IPS DF 4.7 (cell line): ENCODE data around the gene SCN8A.

Experiments
- DNase-seq: peaks from one replicate; pipeline ENCODE4 v3.0.0-alpha.2; 2013; ENCODE audit warnings: low spot score; ENCODE audit errors: extremely low read depth

The SCN8A gene

DNA sequence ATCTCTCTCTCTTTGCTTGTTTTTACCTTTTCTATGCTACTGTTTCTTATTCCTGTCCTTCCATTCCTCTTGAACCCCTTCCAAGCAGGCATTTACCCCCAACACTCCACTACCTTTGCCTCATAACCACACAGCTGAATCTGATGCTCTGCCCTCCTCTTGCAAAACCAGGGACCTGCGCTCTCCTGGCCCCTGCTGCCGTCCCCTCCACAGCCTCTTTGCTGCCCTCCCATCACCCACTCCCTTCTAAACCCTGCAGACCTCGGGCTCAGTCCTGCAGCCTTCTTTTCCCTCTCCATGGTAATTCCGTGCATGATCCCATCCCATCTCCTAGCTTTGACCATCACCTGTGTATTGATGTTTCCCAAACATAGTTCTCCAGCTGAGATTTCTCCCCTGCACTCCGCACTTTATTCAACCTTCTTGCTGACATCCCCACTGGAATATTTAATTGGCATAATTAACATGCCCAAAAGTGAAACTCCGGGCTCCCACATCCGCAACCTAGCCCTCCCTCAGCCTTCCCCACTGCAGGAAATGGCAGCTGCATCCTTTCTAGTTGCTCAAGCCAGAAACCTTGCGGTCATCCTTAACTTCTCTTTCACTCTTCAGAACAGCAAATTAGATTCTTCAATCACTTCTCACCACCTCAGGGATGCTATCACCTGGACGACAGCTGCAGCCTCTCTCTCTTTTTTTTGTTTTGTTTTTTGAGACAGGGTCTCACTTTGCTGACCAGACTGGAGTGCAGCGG, 241.5 kb downstream of the SCN8A start:
- DNase-seq: no peak

DNA sequence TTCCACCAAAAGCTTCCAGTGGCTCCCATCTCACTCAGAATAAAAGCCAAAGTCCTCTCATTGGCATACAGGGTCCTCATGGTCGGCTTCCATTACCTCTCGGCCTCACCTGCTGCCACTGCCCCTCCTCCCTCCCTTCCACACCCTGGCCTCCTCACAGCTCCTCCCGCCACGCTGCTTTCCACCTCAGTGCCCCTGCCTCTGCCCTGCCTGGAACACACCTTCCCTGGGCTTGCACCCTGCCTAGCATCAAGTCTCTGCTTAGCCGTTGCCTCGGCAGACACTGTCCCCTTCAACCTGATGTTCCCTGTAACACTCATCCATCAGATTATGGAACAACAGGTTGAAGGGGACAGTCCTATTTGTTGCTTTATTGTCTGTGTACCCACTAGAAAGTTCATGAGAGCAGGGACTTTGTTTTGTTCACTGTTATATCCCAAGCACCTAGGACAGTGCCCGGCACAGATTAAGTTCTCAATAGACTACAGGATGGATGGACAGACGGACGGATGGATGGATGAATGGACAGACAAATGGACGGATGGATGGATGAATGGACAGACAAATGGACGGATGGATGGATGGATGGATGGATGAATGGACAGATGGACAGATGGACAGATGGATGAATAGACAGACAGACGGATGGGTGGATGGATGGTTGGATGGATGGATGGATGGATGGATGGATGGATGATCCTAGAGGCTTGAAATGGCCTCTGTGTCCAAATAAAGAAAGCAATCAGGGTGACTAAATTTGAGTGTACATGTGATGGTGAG, 242.6 kb downstream of the SCN8A start:
- no peak for DNase-seq

DNA sequence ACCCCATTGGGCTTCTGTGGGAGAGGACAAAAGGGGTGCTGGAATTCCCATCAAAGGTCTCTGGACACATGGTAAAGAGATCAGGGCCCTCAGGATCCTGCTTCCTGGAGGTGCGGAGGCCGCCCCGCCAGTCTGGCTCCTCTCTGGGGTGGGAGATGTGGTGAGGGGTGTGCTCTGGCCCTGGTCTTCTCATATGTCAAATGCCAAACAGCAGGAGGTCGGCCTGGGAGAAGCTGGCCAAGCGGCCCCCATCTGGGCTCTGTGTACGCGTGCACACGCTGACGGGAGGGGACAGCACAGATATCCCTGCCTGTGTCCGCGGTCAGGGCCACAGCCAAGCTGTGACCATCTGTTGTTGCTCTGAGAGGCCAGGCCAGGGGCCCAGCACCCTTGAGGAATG, 243.4 kb downstream of the SCN8A start:
- DNase-seq: no peak

DNA sequence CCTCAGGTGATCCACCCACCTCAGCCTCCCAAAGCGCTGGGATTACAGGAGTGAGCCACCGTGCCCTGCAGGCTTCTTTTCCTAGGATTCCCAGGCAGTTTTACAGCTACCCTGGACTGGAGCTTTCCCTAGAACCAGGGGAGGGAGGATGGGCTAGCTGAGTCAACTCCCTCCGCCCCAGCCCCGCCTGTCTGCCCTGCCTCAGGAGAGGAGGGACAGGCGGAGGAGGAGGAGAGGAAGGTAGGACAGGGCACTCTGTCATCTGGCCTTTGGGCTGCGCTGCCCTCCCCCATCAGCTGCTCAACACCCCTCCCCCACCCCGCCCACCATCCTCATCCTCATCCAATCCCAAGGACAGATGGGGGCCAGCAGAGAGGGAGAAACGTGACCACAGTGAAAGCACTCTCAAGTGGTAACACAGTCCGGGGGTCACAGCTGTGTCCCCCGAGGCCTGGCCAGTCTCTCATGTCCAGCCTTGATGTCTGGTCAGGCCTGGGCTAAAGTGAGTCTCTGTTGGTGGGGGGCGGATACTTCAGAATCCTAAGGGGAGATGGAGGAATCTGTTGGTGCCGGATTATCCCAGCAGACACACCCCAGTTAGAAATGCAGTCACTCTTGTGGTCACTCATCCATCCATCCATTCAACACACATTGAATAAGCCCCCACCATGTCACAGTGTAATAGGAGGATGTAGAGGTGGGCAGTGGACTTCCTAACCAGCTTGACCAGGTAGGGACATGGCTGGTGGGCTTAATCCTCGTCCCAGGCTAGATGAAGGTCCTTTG, 245.2 kb downstream of the SCN8A start:
- no peak for DNase-seq

DNA sequence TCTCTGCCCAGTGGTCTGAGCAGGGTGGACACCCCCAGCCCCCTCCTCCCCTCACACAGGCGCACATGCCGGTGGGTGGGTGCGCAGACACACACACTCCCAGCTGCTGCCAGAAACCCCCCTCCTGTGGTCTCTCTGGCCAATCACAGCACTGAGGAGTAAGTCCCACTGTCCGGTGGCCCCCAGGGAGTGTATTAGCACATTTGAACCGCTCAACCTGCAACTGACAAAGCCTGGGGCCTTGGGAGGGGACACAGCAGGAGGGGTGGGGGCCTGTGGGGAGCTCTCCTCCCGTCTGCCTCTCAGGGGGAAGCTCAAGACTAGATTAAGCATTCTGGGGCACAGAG, 245.8 kb downstream of the SCN8A start:
- DNase-seq: no peak

DNA sequence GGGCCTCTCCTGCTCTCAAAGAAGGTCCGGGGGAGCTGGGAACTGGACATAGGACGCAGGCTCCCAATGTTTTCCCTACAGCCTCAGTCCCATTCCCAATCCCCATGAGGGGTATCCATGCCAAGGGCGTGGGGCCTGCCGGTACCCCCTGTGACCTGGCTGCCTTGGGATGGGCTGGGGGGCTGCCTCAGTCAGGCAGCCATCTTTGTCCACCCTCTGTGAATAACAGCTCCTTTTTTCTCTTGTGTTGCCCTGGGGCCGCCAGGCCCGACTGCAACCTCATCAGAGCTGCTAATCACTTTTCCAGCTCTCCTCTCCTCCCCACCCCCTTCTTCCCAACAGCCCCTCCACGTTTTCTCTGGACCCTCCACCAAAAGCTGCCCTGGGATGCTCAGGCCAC, 246.3 kb downstream of the SCN8A start:
- no peak for DNase-seq

DNA sequence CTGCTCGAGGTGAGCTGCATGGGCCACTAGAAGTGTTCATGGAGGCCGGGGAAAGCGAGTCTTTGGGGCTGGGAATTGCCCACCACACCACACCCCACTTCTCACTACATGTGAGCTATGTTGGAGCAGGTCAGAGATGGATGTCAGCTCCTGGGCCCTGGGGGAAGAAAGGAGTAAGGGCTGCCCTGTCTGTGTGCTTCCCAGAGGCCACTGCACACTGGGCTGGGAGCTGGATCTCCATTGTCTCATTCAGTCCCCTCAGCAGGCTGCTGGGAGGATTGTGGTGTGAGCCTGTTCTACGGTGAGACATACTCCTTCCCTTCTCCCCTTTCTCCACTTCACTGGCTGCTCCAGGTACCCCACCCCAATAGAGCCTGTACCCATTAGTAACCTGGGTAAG, 247.0 kb downstream of the SCN8A start:
- no peak for DNase-seq

DNA sequence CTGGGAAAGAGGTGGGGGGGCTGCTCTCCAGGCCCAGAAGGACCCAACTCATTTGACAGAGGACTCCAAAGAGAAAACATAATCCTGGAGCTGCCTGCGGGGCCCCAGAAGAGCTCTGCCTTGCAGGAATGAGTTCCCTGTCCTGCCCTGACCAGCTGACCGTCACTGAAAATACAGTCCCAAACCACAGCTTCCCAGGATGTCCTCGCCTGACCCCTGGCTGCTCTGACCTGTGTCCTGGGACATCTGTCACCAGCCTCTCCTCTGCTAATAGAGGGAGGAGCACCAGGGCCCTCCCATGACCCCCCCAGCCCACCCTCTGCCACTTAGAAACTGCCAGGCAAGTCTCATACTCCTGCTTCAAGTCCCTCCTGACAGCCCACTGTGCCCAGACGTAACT, 247.7 kb downstream of the SCN8A start:
- no peak for DNase-seq

DNA sequence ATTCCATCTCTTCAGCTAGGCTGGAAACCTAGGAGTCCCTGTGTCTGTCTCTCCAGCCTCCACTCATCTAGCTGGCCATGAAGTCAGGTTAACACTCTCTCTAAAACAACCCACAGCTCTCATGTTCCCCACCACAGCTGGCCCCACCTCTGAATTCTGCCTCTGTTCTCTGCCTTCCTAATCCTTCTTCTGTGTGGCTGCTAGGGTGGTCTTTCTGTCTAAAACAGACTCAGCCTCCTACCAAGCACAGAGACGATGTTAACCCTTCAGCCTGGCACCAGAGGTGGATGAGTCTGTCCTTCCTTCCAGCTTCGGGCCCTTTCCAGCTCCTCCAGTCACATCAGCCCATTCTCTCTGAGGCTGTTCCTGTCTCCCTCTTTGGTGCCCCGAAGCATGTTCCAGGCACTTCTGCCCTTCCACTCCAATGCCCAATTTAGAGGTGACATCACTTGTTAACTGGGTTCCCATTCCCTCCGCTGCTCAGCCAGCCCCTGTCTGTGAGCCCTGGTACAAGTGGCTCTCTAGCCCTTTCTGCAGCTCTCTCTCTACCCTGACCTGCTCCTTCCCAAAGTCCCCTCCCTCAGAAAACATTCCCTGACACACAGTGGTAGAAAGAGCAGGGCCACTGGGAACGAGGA, 248.4 kb downstream of the SCN8A start:
- DNase-seq: no peak

DNA sequence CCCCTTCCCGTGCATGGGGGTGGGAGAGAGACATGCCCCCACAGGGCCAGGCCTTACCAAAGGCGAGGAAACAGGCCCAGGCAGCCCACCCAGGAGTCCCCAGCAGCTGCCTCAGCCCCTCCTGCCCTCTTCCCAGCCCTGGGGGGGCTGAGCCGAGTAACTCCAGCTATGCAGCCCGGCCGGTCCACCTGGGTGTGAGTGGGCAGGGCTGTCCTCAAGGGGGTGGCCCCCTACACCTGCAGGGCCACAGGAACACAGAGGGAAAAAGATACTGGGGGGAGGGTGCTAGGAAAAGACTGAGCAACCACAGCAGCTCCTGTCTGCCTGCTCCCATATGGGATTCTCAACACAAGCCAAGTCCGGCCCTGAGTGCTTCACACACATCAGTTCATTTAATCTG, 249.9 kb downstream of the SCN8A start:
- no peak for DNase-seq

DNA sequence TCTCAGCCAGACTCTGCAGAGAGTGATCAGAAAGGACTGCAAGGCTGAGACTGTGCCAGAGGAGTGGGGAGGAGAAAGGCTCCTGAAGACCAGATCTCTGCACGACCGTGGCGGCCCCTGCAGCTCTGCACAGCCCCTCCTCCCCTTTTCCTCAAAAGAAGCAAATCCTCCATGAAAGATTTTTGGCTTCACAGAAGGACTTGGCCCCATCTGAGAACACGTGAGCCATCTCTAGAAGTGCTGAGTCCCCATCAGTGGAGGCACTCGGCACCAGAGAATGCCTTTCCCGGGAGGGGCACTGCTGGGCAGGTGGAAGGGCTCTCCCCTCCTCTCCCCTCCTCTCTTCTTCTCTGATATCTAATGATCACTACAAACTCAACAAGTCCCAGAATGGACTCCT, 250.7 kb downstream of the SCN8A start:
- DNase-seq: no peak

DNA sequence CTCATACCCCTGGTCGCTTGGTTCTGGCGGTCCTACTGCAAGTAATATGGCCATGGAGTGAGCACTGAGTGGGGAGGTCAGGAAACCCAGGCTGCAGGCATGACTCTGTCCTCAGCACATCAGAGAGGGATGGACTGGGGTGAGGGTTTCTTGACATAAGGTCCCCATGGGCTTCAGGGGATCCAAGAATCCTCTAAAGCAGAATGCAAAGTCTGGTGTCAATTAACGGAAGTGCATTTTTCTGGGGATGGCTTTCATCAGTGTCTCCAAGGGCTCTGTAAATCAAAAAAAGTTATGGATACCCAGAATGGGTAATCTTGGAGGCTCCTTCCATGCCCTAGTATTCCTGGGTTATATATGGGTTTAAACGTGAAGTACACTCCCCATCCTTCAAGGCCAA, 253.8 kb downstream of the SCN8A start:
- DNase-seq: no peak

DNA sequence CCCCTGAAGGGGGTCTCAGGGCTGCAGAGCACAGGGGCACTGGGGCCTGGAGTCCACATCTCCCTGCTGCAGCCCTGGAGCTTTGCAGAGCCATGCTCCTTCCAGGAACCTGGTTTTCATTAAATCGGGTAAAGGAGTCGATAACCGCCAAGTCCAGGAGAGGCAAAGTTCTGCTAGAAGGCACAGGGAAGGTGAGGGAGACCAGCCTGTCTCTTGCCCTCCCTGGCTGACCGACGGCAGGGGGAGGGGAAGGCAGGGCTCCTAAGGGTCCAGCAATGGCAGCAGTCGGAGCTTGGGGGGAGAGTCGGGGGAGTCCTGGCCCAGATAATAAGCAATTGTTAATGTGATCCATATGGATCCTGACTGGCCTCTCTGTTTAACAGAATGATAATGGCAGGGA, 254.4 kb downstream of the SCN8A start:
- DNase-seq: no peak

DNA sequence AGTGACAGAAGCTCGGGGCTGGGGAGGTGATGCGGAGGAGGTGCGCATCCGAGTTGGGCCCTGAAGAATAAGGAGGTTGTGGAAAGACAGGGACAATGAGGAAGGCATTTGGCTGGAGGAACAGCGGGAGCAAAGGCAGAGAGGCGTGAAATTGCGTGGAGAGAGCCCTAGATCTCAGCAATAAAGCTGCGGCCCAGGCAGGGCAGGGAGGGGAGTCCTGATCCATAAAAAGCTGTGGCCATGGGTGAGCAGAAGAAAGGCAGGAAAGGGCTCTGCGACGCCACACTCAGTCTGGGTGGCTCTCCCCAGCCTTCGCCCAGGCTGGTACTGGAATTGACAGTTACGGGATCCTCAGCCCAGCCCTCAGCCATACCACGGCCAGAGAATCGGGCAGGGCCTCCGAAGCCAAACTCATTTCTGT, 255.2 kb downstream of the SCN8A start:
- no peak for DNase-seq

DNA sequence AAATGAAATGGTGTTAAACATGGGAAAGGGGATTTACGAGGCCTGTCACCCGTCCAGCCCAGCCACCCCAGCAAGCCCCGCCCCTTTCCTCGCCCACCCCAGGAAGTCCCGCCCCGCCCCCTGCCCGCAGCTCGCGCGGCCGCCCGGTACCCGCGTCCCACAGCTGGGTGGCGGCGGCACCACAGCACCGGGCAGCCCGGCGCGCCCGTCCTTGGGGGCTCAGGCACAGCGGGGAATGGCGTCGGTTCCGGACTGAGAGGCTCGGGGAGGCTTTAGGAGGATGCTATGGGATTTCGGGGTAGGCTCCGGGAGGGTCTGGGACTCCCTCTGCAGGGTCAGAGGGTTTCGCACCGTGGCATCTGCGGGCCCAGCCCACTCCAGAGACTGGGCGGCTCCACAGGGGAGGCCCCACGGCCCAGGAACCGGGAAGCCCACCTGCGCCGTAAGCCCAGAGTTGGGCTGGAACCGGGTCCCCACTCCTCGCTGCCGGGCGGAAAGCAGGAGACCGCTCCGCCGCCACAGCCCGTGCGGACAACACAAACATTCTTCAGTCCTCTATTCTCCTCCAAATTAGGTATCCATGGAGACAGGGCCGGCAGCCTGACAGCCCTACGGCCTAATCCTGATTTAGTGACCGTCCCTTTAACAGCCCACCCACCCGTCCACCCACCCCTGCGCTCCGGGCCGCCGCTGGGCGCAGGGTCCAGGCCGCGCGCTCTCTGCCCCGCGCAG, 256.0 kb downstream of the SCN8A start:
- no peak for DNase-seq

DNA sequence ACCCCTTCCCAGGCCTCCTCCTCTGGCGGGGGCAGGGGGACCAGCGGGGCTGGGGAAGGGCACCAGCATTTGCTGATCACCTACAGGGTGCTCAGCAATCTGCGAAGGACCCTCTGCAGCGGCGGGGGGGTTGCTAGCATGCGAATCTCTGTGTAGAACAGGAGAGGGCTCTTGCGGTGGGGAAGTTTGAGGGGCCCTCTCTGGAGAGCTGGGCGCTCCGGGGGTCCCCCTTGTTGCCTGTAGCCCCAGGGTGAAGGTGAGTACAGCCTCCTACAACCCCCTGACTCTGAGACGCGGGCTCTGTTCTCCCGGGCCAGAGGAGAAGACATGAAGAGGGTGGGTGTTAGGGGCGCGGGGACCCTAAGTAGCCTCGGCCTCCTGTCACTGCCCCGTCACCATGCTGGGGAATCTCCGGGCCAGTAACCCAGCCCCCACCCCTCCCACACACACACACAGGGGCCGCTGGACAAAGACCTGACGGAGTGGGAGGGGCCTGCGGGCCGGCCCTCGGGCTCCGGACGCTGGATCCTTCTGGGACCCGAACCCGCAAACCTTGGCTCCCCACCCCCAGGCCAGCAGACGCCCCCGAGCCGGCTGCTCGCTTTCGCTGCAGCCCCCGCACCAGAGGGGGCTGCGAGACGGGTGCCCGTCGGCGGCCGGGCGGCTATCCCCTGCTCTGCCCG, 256.8 kb downstream of the SCN8A start:
- DNase-seq: no peak

DNA sequence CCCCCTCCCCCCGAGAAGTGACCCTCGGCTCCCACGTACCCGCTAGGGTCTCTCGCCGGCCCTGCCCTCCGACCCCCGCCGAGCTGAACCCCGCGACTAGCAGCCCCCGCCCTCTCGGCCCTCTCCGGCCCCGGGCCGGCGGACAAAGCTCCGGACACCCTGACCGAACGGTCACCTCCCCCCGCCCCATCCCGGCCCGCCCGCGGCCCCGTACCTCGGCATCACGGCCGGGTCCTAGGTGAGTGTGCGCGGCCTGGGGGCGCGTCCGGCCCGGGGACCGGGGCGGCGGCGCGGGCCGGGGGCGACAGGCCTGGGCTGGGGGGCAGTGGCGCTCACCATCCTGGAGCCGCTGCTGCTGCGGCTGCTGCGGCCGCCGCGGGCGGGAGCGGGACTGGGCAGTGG, 257.3 kb downstream of the SCN8A start, which contains the start of gene FIGNL2:
TSS of gene FIGNL2 (minus strand) at position 393 of the 402 bp plus-strand sequence. CDS start 26,305 bp downstream, outside the sequence.
- DNase-seq: no peak

DNA sequence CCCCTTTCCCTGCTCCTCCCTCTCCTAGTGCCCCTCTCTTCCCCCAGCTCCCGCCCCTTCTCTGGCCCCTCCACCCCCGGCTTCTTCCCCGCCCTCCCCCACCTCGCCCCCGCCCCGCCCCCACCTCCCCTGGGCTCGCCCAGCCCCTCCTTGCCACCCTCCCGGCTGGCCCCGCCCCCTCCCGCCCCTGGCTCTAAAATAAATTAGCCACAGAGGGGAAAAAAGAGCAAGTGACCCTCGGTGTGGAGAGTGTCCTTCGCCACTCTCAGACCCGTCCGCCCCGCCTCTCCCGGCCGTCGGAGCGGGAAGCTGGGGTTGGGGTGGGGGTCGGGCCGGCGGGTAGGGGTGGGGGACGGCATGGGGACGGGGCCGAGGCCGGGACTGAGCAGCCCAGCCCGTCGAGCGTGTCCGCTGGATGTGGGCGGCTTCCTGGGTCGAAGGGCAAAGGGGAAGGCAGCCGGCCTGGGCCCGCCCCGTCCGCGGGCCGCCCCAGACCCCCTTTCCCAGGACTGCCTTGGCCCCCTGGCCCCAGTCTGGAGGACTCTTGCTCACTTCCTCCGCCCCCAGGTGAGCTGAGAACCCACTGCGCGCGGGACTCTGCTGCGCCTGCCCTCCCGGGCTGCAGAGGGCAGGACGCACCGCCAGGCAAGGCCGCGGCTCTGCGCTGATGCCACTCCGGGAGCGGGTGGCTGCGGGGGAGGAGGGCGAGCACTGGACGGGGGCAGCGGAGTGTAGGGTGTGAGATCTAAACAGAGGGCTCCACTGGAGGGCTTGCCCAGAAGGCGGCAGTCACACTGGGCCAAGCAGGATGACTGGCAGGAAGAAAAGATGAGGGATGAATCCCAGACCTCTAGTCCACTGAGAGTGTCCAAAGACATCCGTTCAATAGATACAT, 258.1 kb downstream of the SCN8A start:
- no peak for DNase-seq
